Pons (tissue), 1 donor: ENCODE measurements around the gene PLXDC2.

ENCODE experiments used
- DNase-seq: peaks from one replicate; pipeline ENCODE4 v3.0.0-alpha.2; 2016; ENCODE audit warnings: low spot score

The PLXDC2 gene

GRCh38 chr10:20276127-20276979 is 460.1 kb downstream of the PLXDC2 start:
- peak; percentile 58 for DNase-seq

GRCh38 chr10:20277820-20278219 is 461.6 kb downstream of the PLXDC2 start:
- DNase-seq = no peak

- no peak for DNase-seq
Observed at GRCh38 chr10:20281579-20281978, 465.3 kb downstream of the PLXDC2 start.

GRCh38 chr10:20287586-20287985 is 471.4 kb downstream of the PLXDC2 start:
- DNase-seq = no peak

GRCh38 chr10:20288060-20288459 is 471.8 kb downstream of the PLXDC2 start:
- peak; percentile 84 for DNase-seq

- DNase-seq = peak; percentile 10
Observed at GRCh38 chr10:20289070-20289828, 473.0 kb downstream of the PLXDC2 start.

GRCh38 chr10:20298417-20298816 is 482.2 kb downstream of the PLXDC2 start:
- no peak for DNase-seq

GRCh38 chr10:20299034-20299736 is 483.0 kb downstream of the PLXDC2 start:
- no peak for DNase-seq

- no peak for DNase-seq
Observed at GRCh38 chr10:20300735-20301134, 484.5 kb downstream of the PLXDC2 start.

- DNase-seq = no peak
Observed at GRCh38 chr10:20302033-20302432, 485.8 kb downstream of the PLXDC2 start.

GRCh38 chr10:20303453-20304152 is 487.4 kb downstream of the PLXDC2 start:
- no peak for DNase-seq

- no peak for DNase-seq
Observed at GRCh38 chr10:20313665-20314064, 497.4 kb downstream of the PLXDC2 start.

- DNase-seq = no peak
Observed at GRCh38 chr10:20314431-20314830, 498.2 kb downstream of the PLXDC2 start.

- DNase-seq = no peak
Observed at GRCh38 chr10:20327954-20328353, 511.7 kb downstream of the PLXDC2 start.

- no peak for DNase-seq
Observed at GRCh38 chr10:20330246-20330645, 514.0 kb downstream of the PLXDC2 start.

GRCh38 chr10:20334559-20334958 is 518.3 kb downstream of the PLXDC2 start:
- no peak for DNase-seq
